SK-N-SH (cell line): ENCODE results near the gene PWP2. TPM values are rescaled to one million over a fixed set of nuclear protein-coding genes. Genes with fewer than 3 reads are reported as not detected.
"Not testable (repeated sequence)": the region's sequence is repeated elsewhere in the genome, so short reads cannot be mapped to it uniquely, and the experiment has no call there.

Experiments
- CTCF ChIA-PET: fragments of 300-600, 350-600 bp; formaldehyde crosslinking; extraction: SDS; loops from one replicate; lab custom pipeline; 2021; lab: Yijun Ruan, JAX
- POLR2A ChIA-PET: fragments of 350-600 bp; sonication (Branson Sonifier 250); formaldehyde crosslinking; extraction: SDS; loops from one replicate; lab custom pipeline; 2020; ENCODE audit warnings: antibody characterized with exemption, inconsistent platforms; lab: Yijun Ruan, JAX
- DNase-seq: peaks from one replicate; pipeline ENCODE4 v3.0.0; 2012
- H2AFZ ChIP-seq: fragments of 200-600 bp; sonication (generic); 2 replicates; pipeline ENCODE4 v1.8.1; 2016; ENCODE audit warnings: antibody characterized with exemption, mild to moderate bottlenecking, low read depth
- H3F3A ChIP-seq: fragments of 200-600 bp; sonication (generic); replicated peaks from 2 replicates; pipeline ENCODE3; 2016; ENCODE audit warnings: antibody characterized with exemption, mild to moderate bottlenecking; ENCODE audit not compliant: insufficient read depth
- H3K27ac ChIP-seq, 2 experiments: fragments of 200-500 bp in 1 of 2; fragments of 200-600 bp in 1 of 2; sonication (Bioruptor generic) in 1 of 2; sonication (generic), shearing (Covaris generic) in 1 of 2; 2 replicates each; pipeline versions ENCODE4 v1.5.1 to v1.6.1; 2014 to 2016; ENCODE audit warnings: low read depth in 2 of 2, inconsistent platforms in 1 of 2, low read length in 1 of 2, mild to moderate bottlenecking in 1 of 2, mixed read lengths in 1 of 2
- H3K27me3 ChIP-seq: fragments of 200-600 bp; sonication (generic), shearing (Covaris generic); 2 replicates; pipeline ENCODE4 v1.6.1; 2016; ENCODE audit warnings: mixed run types; ENCODE audit not compliant: insufficient read depth
- H3K36me3 ChIP-seq, 2 experiments: fragments of 200-500 bp in 1 of 2; fragments of 200-600 bp in 1 of 2; sonication (Bioruptor generic) in 1 of 2; sonication (generic) in 1 of 2; replicated peaks in 1 of 2; 2 replicates each; pipeline versions ENCODE3 to v1.5.1; 2014 to 2016; ENCODE audit warnings: low read length in 1 of 2, mild to moderate bottlenecking in 1 of 2; ENCODE audit not compliant: insufficient read depth in 2 of 2, control insufficient read depth in 1 of 2
- H3K4me1 ChIP-seq, 2 experiments: fragments of 200-500 bp in 1 of 2; fragments of 200-600 bp in 1 of 2; sonication (Bioruptor generic) in 1 of 2; sonication (generic), shearing (Covaris generic) in 1 of 2; 2 replicates each; pipeline versions ENCODE4 v1.5.1 to v1.6.1; 2014 to 2016; ENCODE audit warnings: low read depth in 1 of 2, low read length in 1 of 2, mixed run types in 1 of 2; ENCODE audit not compliant: insufficient read depth in 2 of 2, control insufficient read depth in 1 of 2
- H3K4me2 ChIP-seq: fragments of 200-600 bp; sonication (generic), shearing (Covaris generic); 2 replicates; pipeline ENCODE4 v1.6.1; 2017; ENCODE audit warnings: mixed run types
- H3K4me3 ChIP-seq, 2 experiments: fragments of 200-500 bp in 1 of 2; fragments of 200-600 bp in 1 of 2; sonication (Bioruptor generic) in 1 of 2; sonication (generic), shearing (Covaris generic) in 1 of 2; 2 replicates each; pipeline versions ENCODE4 v1.5.1 to v1.8.1; 2014 to 2016; ENCODE audit warnings: low read depth in 2 of 2, inconsistent platforms in 1 of 2, low read length in 1 of 2, mild to moderate bottlenecking in 1 of 2, mixed read lengths in 1 of 2, moderate library complexity in 1 of 2
- H3K79me2 ChIP-seq: fragments of 200-600 bp; sonication (generic); 2 replicates; pipeline ENCODE4 v1.8.1; 2017; ENCODE audit warnings: mild to moderate bottlenecking; ENCODE audit not compliant: insufficient read depth
- H3K9ac ChIP-seq: fragments of 200-600 bp; sonication (generic); 2 replicates; pipeline ENCODE4 v1.6.1; 2017; ENCODE audit warnings: mixed run types
- H3K9me2 ChIP-seq: fragments of 200-600 bp; sonication (generic); 2 replicates; pipeline ENCODE4 v1.6.1; 2017; ENCODE audit warnings: mixed run types
- H3K9me3 ChIP-seq: fragments of 200-600 bp; sonication (generic); 2 replicates; pipeline ENCODE4 v1.6.1; 2017; ENCODE audit warnings: mixed run types, mild to moderate bottlenecking, moderate library complexity
- H4K20me1 ChIP-seq: fragments of 200-600 bp; sonication (generic); 2 replicates; pipeline ENCODE4 v1.6.1; 2017; ENCODE audit warnings: mild to moderate bottlenecking, mixed run types; ENCODE audit not compliant: insufficient read depth
- WGBS: methylation state at CpG from one replicate; pipeline ENCODE4 v1.1.6; 2017; ENCODE audit warnings: low lambda C conversion rate; 5-methylcytosine and 5-hydroxymethylcytosine counted together
- polyA plus RNA-seq, 3 experiments: library from polyadenylated mRNA; depleted of rRNA; stranded (reverse); fragments of >200 nt; gene quantifications; 2 replicates each; pipeline ENCODE4 v1.2.3, GENCODE V29; 2012

Gene PWP2
- polyA plus RNA-seq, 1 of the 3 experiments (the other 2 are of a cell fraction): 6.0 TPM

DNA sequence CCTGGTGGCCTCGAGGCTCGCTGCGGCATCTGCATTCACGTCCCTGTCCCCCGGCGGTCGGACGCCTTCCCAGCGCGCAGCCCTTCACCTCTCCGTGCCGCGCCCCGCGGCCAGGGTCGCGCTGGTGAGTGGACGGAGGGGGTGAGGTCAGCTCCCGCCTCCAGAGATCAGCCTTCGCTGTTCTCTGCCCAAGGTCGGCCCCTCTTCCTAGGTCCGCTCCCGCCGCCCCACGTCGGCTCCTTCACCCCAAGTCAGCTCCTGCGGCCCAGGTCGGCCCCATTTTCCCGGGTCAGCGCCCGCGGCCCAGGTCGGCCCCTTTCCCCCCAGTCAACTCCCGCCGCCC lies 26.5 kb downstream of the PWP2 start:
- DNase-seq, H3K4me1 ChIP-seq, H3K27me3 ChIP-seq, H3K36me3 ChIP-seq, H3K79me2 ChIP-seq, H3K9ac ChIP-seq, H2AFZ ChIP-seq, POLR2A ChIA-PET, H4K20me1 ChIP-seq, CTCF ChIA-PET, H3K4me2 ChIP-seq, H3F3A ChIP-seq, H3K4me3 ChIP-seq, H3K27ac ChIP-seq, H3K9me2 ChIP-seq, H3K9me3 ChIP-seq: not testable (repeated sequence)
- WGBS: no CpG with 5 or more reads among the region's 35 CpGs

DNA sequence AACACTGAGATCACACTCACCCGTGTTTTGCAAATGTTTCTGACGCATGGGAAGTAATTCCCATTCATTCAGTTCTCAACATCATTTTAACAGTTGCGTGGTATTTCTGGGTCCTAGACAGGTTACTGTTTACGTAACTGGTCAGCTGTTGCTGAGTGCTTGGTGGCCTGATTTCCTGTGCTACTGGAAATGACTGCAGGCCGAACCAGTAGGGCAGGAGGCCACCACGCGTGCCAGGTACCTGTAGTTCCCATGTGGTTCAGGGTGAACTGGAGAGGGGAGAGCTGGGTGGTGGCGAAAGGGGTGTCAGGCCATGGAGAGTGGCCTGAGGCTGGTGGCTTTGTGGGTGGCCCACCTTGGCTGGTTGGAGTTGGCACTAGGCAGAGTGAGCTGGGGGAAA lies 27.5 kb downstream of the PWP2 start:
- H3K4me3 ChIP-seq, H4K20me1 ChIP-seq, H3F3A ChIP-seq, DNase-seq, H3K9ac ChIP-seq, POLR2A ChIA-PET, H3K79me2 ChIP-seq, H3K4me2 ChIP-seq, H3K27ac ChIP-seq, H3K9me2 ChIP-seq, H2AFZ ChIP-seq, H3K9me3 ChIP-seq, H3K36me3 ChIP-seq, CTCF ChIA-PET, H3K4me1 ChIP-seq, H3K27me3 ChIP-seq: not testable (repeated sequence)
- no CpG with 5 or more reads among the region's 8 CpGs for WGBS

DNA sequence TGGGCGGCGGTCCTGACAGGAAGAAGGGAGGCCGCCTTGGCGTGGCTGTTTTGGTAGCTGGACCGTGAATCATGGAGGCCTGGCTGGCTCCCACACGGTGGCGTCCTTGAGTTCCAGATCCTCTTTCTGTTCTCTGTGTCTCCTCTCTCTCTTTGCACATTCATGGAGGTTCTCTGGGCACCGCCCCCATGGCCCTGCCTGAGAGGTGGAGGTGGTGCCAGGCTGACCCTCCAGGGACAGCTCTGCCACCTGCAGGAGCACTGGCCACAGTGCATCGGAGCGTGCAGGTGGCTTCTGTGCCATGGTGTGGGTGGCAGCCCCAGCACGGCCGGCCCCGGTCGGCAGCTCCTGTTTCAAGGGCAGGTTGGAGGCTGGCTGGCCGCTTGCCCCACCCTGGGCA lies 30.8 kb downstream of the PWP2 start:
- H4K20me1 ChIP-seq, H3K36me3 ChIP-seq, H3K4me3 ChIP-seq, CTCF ChIA-PET, DNase-seq, H3K9me2 ChIP-seq, H3K9ac ChIP-seq, H3K27me3 ChIP-seq, POLR2A ChIA-PET, H3K4me2 ChIP-seq, H2AFZ ChIP-seq, H3K27ac ChIP-seq, H3K4me1 ChIP-seq, H3K9me3 ChIP-seq, H3F3A ChIP-seq, H3K79me2 ChIP-seq: not testable (repeated sequence)
- no CpG with 5 or more reads among the region's 15 CpGs for WGBS

- DNase-seq, CTCF ChIA-PET, H3K27ac ChIP-seq, H2AFZ ChIP-seq, H3K9me3 ChIP-seq, H3K36me3 ChIP-seq, H4K20me1 ChIP-seq, POLR2A ChIA-PET, H3K27me3 ChIP-seq, H3K4me1 ChIP-seq, H3K9ac ChIP-seq, H3K9me2 ChIP-seq, H3F3A ChIP-seq, H3K4me3 ChIP-seq, H3K4me2 ChIP-seq, H3K79me2 ChIP-seq: not testable (repeated sequence)
- no CpG with 5 or more reads among the region's 30 CpGs for WGBS
These were observed 32.8 kb downstream of the PWP2 start for GRCh38 chr21:44139787-44140551.

DNA sequence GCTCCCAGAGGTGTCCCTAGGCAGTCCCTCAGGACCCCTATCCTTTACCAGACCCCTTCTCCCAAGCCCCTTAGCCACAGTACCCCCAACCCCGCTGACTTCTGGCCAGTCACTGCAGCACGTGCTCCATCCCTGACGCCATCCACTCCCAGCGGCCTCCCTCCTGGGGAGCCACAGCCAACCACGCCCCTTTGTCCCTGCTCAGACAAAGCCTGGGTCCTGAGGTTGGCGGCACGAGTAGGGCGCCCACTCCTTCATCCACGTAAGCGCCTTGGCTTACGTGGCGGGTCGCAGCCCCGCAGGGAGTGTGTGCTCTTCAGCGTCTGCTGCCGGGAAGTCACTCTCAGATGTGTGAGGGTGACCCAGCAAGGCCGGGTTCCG lies 33.3 kb downstream of the PWP2 start:
- POLR2A ChIA-PET, H3K4me3 ChIP-seq, H3K27ac ChIP-seq, H3K79me2 ChIP-seq, H3K4me2 ChIP-seq, H4K20me1 ChIP-seq, H3K36me3 ChIP-seq, H2AFZ ChIP-seq, H3K4me1 ChIP-seq, H3K9me2 ChIP-seq, H3F3A ChIP-seq, H3K27me3 ChIP-seq, CTCF ChIA-PET, DNase-seq, H3K9ac ChIP-seq, H3K9me3 ChIP-seq: not testable (repeated sequence)
- no CpG with 5 or more reads among the region's 18 CpGs for WGBS

DNA sequence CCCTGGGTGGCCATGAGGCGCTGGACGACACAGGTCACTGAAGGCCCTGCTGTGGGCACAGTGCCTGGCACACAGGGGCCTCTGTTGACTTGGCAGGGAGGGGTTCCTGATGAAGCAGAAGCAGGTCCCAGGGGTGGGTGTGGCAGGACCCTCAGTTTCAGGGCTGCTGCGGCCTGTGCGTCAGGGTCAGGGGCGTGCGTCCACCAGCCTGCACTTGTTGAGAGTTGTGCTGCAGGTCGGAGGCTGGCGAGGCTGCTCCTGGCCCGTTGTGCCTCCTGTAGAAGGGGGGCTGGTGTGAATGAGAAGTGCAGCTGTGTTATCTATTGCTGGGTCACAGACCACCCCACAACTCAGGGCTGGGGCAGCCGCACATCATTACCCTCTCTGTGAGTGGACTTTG lies 35.3 kb downstream of the PWP2 start:
- H3K9me2 ChIP-seq, H3K27ac ChIP-seq, H3K4me1 ChIP-seq, H3K27me3 ChIP-seq, POLR2A ChIA-PET, DNase-seq, H3K4me2 ChIP-seq, H3K9ac ChIP-seq, H3K79me2 ChIP-seq, H2AFZ ChIP-seq, CTCF ChIA-PET, H3F3A ChIP-seq, H3K36me3 ChIP-seq, H3K9me3 ChIP-seq, H4K20me1 ChIP-seq, H3K4me3 ChIP-seq: not testable (repeated sequence)
- no CpG with 5 or more reads among the region's 10 CpGs for WGBS
